SHP77 treated with DMSO at 0.1 percent for 48 hours (cell line): ENCODE measurements around the gene LINC01488.

Experiments used
- DNase-seq: peaks from one replicate; lab custom pipeline; 2025; lab: John Stamatoyannopoulos, UW

LINC01488 gene

DNA sequence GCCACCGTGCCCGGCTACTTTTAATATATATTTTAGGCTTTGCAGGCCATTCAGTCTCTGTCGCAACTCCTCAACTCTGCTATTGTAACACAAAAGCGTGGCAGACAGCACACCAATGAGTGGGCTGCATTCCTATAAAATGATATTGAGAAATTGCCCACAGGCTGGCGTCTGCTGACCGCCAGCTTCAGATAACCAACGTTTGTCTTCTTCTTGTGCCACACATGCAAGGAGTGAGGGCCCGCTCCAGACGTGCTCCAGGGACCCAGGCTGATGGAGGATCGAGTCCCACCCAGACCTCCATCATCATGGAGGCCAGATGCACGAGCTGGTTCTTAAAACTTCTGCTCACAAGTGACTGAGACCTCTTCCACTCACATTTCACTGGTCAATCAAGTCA lies 35.4 kb upstream of the LINC01488 start:
- no peak for DNase-seq

DNA sequence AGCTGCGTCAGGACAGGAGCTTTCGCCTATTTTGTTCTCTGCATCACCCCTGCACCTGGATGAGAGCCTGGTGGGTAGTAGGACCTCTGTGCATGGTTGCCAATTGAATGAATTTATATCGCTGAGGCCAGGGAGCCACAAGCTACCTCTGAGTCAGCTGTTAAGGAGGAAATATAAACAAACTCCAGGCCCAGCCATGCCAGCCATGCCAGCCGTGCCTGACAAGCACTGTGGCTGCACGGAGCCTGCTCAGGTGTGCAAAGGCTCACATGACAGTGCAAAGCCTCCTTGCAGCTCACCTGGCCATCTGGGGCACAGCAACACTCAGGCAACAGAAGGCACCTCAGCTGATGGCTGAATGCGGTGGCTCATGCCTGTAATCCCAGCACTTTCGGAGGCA lies 33.7 kb upstream of the LINC01488 start:
- no peak for DNase-seq

DNA sequence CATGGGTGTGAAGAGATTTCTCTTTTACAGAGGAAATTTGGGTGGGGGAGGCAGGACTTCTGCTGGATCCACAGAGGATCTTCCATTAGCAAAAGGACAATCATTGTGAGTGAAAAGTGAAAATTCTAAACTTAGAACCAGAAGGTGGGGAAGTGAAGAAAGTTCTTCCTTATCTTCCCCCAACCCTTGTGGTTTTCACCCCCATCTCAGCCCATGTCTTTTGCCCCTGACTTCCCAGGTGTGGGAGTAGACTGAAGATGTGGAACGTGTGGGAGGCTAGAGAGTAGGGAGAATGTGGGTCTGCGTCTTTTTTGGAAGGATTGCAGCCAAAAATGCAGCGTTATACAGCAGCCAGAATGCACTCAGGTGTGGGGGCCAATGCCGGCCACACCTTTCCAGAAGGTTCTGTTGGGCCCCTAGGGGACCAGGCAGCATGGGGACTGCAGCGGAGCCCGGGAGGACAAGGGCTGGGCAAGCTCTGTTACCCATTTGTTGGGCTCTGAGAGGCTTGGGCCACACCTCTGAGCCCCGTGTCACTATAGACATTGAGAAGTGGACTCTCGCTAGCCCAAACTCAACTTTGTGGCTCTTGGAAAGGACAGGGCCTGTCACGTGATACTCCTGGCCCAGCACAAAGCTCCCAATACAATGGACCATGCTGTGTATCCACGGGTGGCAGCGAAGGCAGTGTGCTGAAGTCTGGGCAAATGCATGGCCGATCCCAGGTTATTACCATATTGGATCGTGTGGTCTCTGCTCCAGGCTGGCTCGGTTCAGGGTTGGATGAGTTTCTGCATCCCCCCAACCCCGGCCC lies 32.8 kb upstream of the LINC01488 start:
- no peak for DNase-seq

DNA sequence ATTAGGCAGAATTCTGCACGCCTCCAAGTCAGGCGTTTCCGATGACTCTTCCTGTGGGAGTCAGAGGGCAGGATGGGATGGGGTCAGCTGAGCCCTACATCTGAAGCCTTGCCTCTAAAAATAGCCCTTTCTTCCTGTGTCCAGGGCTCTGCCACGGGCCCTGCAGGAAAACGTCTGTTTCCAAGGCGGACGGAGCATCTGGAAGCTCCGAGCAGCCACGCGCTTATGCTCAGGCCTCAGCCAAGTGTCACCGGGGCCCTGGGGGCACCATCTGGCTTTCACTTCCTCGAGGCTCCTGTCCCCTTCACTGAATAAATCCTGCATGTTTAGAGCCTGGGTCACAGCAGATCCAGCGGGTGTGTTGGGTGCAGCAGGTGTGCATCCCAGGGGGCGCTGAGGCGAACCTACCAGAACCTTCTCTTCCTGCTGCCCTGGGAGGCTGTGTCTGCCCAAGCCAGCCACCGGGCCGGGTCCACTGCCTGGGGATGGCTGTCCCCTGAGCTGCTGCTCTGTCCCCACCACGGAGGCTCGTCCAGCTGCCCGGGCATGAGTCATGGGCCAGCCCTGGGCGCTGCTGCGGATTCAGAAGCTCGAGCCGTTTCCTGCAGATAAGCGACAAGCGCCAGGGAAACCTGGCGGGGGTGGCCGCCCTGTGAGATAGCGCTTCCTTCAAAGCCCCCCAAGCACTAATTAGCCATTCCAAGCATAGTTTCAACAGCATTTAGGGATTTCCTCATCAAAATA lies 32.0 kb upstream of the LINC01488 start:
- no peak for DNase-seq

DNA sequence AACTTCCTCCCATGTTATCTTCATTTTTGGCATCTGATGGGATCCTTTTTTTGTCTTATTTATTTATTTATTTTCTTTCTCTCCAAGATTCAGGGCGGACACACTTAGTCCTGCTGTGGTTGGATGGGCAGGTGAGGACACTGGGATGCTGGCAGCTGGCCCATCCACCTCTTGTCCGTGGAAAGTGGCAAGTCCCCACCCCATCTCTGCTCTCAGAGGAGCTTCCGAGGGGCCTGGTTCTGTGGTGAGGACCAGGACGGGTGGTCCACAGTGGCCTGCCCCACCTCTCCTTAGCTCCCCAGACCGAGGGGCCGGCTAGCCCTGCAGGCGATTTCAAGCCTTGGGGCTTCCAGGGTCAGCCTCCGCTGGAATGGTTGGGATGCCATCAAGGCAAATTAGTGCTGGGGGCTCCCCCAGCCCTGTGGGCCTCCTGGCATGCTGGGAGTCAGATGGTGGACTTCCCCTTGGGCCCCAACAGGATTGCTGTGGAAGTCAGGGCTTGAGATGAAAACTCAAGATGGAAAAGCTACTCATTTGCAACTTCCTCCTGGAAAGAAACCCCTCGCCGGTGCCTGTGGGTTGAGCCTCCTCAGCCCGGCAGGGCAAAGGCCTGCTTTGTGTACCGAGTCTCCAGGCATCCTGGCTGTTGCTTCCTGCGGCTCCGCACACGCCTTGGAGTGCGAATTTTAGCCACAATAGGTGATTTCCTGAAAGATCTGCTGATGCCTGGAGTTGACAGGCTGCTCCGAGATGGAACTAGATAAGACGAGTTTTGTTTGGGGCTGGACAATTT lies 31.2 kb upstream of the LINC01488 start:
- DNase-seq: no peak

DNA sequence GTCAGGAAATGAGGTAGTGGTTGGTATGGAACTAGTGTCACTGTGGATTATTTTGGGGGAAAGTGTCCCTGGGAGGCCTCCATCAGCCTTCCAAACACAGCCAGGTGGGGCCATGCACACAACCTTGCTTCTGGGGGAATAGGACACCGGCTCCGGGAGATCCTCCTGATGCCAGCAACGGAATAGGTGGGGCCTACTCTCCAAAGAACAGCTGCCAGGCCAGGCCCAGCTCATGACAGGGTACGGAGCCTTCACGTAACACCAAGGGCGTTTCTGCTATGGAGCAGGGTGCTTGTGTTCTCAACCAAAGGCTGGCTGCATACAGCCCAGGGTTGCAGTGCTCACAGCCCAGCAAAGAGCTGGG lies 30.6 kb upstream of the LINC01488 start:
- DNase-seq: no peak

DNA sequence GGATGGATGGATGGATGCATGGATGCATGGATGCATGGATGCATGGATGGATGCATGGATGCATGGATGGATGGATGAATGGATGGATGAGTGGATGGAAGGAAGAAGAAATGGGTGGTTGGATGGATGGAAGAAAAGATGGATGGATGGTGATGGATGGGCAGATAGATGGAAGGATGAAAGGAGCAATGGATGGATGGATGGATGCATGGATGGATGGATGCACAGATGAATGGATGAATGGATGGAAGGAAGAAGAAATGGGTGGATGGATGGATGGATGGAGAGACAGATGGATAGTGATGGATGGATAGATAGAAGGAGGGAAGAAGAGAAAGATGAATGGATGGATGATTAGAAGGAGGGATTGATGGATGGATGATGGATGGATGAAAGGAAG lies 30.2 kb upstream of the LINC01488 start:
- DNase-seq: no peak

DNA sequence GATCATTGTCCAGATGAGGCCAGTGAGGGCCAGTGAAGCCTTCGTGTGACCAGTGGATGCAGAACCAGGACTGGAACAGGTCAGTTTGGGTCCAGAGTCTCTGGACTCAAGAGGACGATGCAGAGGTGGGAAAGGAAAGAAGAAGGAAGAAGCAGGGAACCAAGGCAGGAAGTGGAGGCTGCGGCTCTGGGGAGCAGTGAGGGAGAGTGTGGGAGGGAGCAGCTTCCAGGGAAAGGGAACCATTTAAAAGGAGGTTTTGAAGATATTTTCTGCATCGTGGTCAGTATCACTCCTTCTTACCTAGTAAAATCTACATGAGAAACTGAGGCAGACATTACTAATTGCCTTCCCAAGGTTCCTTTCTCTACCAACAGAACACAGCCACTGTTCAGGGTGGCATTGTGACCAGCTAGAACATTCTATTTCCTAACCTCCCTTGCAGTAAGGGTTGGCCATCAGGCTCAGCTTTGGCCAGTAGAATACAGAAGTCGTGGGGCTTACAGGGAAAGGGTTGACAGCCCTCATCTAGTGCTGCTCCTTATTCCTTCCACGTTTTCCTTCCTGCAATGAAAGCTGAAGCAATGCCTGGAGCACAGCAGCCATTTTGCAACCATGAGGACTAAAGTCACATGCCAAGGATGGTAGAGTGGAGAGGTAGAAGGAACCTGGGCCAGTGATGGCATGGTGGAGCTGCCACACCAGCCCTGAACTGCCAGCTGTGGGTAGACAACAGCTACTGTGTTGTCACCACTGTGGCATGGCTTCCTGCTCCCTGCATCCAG lies 29.1 kb upstream of the LINC01488 start:
- DNase-seq: no peak

DNA sequence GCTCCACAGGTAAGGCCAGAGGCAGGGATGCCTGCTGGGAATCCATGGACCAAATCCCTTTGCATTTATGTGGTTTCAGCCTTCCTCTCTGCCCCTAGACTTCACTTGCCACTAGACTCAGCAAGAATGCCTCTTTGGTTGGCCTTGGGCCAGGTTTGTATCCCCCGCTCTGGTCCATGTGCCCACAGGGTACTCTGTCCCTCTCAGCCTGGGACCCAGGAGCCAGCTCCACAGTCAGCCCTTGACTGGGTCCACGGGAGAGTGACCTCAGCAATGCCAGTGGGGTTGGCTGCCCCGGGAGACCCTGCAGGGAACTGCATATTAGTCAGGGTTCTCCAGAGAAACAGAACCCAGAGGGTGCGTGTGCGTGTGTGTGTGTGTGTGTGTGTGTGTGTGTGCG lies 28.3 kb upstream of the LINC01488 start:
- no peak for DNase-seq

DNA sequence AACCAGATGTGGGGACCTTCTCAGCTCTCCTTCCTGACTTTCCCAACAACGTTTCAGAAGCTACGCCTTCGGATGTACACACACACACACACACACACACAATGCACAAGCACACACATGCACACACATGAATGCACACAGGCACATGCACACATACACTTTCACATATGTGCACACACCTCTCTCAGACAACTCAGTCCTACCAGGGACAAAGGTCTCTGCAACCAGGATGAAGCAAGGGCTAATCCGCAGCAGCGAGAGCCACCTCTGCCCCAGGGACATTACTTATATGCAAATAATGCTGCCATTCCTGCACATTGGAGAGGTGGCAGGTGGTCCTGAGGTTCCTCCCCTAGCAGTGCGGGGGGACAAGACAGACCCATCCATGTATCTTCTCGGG lies 27.4 kb upstream of the LINC01488 start:
- DNase-seq: no peak

DNA sequence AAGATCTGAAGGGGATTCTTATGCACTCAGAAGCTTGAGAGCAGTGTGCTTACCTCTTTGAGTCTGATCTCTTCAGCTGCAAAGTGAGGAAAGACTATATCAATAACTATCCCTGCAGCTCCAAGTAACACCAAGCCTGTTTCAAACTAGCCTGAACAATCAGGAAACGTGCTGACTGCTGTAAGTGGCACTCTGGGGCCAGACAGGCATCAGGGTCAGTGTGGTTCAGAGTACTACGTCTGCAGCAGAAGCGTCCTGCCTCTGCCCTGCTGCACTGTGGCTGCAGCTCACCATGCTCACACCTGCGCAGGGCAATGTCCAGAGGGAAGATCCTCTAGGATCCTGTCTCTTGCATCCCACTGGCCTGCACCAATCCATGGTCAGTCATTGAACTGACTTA lies 25.5 kb upstream of the LINC01488 start:
- no peak for DNase-seq

DNA sequence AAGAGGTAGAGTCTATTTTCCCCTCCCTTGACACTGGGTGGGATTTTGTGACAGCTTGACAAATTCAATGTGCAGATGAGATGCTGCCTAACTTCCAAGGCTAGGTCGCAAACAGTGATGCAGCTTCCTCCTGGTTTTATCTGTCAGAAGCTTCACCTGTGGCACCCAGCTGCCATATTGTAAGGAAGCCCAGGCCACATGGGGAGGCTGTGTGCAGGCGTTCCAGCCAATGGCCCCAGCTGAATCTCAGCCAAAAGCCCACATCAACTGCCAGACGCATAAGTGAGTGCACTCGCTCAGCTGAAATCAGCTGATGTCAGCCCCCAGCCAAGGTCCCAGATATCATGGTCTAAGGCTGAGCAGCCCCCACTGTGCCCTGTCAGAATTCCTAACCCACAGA lies 24.8 kb upstream of the LINC01488 start:
- DNase-seq: no peak

DNA sequence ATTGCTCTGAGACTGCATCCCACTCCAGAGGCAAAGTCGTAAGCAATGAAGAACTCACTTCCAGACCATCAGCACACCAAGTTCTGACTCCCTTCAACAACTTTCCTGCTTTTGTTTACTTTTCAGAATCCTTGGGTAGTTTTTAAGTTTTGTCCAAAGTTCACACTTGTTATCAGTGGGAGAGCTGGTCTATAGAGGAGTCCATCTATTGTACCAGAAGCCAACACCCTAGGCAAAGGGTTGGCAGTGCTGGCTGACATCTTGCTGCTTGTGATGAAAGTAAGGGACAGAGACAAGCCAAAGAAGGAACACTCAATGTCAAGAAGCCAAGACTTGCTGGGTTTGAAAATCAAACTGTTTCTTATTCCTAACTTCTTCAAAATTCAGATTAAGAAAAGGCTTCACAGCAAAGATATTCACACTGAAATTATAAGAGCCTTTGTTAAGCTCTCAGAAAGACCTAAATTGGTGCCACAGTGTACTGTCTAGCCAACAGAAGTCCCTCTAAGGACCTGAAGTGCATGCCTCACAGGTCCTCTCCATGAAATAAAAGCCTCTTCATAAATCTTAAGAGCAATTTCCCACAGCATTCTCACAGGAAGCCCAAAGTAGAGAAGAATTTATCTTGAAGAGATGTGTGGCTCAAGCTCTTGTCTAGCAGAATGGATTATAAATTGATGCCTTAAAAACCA lies 21.5 kb upstream of the LINC01488 start:
- no peak for DNase-seq

DNA sequence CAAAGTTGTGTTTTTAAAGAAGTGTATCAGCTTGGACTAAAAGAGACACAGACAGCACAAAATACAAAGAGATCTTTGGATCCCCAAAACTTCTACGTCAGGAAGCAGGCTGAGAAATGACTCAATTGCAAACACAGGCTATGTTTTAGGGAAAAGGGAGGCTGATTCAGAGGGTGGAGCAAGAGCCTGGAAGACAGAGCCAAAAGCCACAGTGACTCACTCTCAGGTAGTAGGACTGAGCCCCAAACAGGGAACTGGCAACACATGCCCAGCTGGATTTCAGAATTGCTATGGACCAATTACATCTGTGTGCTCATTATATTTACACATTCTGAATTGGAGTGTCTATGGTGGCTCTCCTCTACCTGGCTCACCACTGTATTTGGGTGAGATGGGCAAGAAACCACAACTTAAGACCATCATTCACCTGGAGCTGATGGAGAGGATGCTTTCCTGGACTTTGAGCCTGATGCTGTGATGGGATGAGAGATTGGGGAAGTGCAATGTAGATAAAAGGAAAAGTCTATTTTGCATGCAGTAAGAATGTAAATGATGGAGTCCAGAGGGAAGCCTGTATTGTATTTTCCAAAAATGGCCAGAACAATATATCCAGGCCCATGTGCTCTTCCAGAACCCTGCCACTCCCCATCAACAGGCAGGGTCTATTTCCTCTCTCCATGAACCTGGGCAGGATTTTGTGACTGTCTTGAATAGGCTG lies 20.8 kb upstream of the LINC01488 start:
- no peak for DNase-seq

DNA sequence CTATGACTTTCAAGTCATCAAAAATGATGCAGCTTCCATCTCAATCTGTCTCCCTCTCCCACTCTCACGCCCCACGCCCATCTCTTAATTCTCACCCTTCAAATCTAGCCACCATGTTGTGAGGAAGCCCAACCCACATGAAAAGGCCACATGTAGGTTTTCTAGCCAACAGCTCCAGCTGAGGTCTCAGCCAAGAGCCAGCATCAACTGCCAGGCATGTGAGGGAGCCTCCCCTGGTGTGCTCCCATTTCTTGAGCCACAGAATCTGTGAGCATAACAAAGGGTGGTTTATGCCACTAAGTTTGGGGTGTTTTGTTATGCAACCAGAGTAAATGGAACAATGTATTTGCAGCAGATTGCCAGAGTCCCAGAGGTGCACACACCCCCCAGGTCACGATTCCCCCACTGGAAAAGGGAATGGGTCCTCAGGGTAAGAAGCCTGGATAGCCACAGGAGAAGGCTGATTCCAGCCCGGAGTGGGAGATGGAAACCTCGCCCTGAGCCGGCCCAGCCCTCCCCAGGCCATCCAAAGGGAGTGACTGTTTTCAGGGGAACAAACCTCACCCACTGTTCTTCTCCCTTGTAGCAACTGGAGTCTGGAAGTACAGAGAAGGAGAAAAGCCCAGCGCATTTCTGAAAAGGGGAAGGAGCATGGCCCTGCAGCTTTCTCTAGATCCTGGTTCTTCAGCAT lies 20.0 kb upstream of the LINC01488 start:
- DNase-seq: no peak

DNA sequence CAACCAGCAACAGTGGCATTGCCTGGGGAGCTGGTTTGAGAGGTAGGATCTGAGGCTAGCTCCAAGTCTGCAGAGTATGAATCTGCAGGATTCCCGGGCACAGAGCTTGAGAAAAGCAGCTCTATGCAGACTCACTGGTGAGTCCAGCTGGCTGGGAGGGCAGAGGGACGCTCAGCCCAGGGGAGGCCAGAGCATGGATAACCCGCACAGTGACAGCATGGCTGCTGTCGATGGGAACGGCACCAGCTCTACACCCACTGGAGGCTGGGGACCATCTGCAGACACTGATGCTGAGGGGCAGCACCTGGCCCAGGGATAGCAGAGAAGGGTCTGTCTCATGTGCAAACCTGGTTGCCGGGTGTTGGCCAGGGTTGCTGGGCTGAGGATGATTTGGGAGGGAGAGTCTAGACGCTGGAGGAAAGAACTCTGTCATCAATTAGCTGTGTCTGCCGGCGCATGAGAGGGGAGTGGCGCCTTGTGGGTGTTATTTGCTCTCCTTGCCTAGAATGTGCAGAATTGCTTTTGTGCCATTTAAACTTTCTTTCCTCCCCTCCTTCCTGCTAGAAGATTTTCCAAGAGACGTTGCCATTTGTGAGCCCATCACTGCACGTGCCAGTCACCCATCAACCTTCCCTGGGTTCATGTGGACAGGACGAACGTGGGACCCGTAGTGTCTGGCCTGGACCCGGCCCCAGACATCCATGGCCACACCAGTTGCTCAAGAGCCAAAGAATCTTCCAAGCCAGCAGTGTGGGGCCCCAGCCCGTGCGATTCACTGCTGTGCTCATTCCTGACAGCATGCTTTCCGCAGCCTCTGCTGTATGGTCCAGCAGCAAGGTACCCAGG lies 19.1 kb upstream of the LINC01488 start:
- DNase-seq: no peak

DNA sequence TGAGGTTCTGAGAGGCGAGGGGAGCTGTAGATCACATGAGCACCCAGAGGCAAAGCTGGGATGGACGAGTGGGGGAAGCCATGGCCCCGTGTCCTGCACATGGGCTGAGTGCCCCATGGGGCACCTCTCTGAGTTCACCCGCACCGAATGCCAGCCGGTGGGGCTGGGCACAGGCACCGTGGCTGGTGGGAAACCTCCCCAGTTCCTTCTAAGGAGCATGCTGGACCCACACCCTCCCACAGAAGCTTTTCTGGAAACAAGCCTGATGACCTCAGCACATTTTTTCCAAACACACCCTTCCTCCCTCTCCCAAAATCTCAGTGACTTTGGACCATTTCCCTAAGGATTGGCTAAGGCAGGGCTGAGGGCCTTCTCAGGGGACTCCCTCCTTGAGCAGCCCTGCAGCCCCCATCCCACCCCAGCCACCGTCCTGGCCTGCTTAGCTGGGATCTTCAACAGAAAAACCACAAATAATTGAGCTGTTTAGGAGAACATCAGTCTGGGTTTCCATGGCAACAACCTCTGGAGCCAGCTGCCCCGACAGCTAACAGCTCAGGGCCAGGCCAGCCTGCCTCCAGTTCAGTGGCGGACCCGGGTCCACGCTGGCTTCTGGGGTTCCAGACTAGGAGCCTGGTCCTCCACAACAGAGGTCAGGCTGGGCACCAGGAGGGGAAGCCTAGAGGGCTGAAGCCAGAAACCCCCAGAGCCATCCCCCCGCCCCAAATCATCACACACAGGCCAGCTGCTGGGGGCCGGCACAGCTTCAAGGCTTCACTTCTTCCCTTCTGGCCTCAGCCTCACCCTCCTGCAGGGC lies 18.1 kb upstream of the LINC01488 start:
- no peak for DNase-seq
